Stomach (tissue), 4 donors: ENCODE data around the gene C11orf71.

Source experiments
- POLR2AphosphoS5 ChIP-seq, 3 donors: sonication (generic); formaldehyde crosslinking; IDR thresholded peaks; one replicate each; pipeline ENCODE4 v1.6.1; 2016; ENCODE audit warnings: antibody characterized with exemption in 3 of 3
- TF ChIP-seq, protein P1 (sequence below), 7 experiments: fragments of 450-650 bp in 4 of 7; fragments of 200-600 bp in 3 of 7; sonication (generic) in 3 of 7; IDR thresholded peaks; one replicate each; pipeline ENCODE4 v1.5.1; 2016 to 2019; ENCODE audit warnings: antibody characterized with exemption in 7 of 7, control low read depth in 2 of 7, mild to moderate bottlenecking in 1 of 7

DNA sequence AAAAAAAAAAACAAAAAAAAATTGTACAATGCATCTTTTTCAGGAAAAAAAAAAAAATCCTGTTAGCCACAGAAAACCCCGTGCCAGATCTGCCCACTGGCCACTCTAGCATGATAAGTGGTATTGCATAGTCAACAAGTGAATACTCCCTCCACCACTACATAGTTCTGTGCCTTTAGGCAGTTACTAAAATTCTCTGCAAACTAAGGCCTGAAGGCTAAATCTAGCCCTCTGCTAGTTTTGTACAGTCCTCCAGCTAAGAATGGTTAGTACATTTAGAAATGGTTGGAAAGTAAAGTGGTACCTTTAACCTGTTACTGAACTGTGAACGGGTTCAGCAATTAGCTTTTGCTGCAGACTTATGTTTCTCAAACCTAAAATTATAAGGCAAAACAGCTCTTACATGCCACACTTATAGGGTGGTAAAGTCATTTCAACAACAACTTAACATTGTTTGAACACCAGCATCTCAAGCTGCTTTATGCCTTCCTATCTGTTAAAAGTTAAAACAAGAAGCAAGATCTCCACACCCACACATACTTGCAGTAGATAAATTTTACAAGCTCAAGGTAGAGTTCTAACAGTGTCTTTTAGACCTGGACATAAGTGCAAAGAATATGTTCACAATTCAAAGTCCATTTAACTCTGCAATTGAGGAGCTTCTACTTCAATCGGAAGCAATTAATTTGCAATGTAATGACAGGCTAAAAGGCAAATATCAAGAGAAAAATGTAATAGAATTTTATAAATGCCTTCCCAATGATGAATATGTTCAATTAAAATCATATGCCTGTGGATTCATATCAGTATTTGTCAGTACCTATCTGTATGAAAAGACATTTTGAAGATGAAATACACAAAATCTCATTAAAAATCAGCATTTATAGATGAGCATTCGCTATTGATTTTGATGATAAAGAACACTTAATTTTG lies 7.3 kb downstream of the C11orf71 start:
- no peak for TF ChIP-seq POLR2AphosphoS5 (IDR thresholded peaks at IDR 0.05)
- TF ChIP-seq, protein P1, sequence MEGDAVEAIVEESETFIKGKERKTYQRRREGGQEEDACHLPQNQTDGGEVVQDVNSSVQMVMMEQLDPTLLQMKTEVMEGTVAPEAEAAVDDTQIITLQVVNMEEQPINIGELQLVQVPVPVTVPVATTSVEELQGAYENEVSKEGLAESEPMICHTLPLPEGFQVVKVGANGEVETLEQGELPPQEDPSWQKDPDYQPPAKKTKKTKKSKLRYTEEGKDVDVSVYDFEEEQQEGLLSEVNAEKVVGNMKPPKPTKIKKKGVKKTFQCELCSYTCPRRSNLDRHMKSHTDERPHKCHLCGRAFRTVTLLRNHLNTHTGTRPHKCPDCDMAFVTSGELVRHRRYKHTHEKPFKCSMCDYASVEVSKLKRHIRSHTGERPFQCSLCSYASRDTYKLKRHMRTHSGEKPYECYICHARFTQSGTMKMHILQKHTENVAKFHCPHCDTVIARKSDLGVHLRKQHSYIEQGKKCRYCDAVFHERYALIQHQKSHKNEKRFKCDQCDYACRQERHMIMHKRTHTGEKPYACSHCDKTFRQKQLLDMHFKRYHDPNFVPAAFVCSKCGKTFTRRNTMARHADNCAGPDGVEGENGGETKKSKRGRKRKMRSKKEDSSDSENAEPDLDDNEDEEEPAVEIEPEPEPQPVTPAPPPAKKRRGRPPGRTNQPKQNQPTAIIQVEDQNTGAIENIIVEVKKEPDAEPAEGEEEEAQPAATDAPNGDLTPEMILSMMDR (IDR thresholded peaks at IDR 0.05) = no peak
